Heart right ventricle (tissue), 16 donors: ENCODE results near the gene VDR. TPM values are rescaled to one million over a fixed set of nuclear protein-coding genes. Genes with fewer than 3 reads are reported as not detected.
A peak's percentile ranks its signal among the peaks of the same experiment; 100 is the strongest.

Source experiments
- ATAC-seq, 8 donors: fragments of 200-7000 bp; cut with Tn5 transposase; one replicate each; pipeline ENCODE4 v1.9.1; 2020; ENCODE audit warnings: mild to moderate bottlenecking in 8 of 8, moderate library complexity in 8 of 8, moderate number of reproducible peaks in 1 of 8
- DNase-seq, 2 donors: peaks; one replicate each; pipeline ENCODE4 v3.0.0-alpha.2; 2020
- H3K27ac ChIP-seq, 10 donors: fragments of 200-600 bp; sonication (generic) in 2 of 10; one replicate each; pipeline versions ENCODE4 v1.5.0 to v1.8.0; 2020 to 2022; ENCODE audit warnings: mild to moderate bottlenecking in 3 of 10
- H3K27me3 ChIP-seq, 7 donors: fragments of 200-600 bp; one replicate each; pipeline ENCODE4 v1.8.0; 2021 to 2022; ENCODE audit warnings: mild to moderate bottlenecking in 2 of 7
- H3K36me3 ChIP-seq, 9 donors: fragments of 200-600 bp; sonication (generic) in 1 of 9; one replicate each; pipeline versions ENCODE4 v1.5.0 to v1.8.0; 2020 to 2022; ENCODE audit warnings: mild to moderate bottlenecking in 2 of 9
- H3K4me1 ChIP-seq, 9 donors: fragments of 200-600 bp; sonication (generic) in 1 of 9; one replicate each; pipeline versions ENCODE4 v1.5.0 to v1.8.0; 2020 to 2022; ENCODE audit warnings: mild to moderate bottlenecking in 4 of 9
- H3K4me3 ChIP-seq, 10 donors: fragments of 200-600 bp; sonication (generic) in 2 of 10; one replicate each; pipeline versions ENCODE4 v1.5.0 to v1.8.0; 2020 to 2022; ENCODE audit warnings: mild to moderate bottlenecking in 7 of 10, moderate library complexity in 2 of 10
- H3K9me3 ChIP-seq, 11 donors: fragments of 200-600 bp in 10 of 11; sonication (generic) in 2 of 11; one replicate each; pipeline versions ENCODE4 v1.5.0 to v1.8.0; 2013 to 2022; ENCODE audit warnings: mild to moderate bottlenecking in 2 of 11, control low read depth in 1 of 11, moderate library complexity in 1 of 11
- CTCF ChIP-seq, 9 donors: fragments of 200-600 bp; sonication (generic) in 2 of 9; IDR thresholded peaks; one replicate each; pipeline versions ENCODE4 v1.5.0 to v1.8.0; 2021 to 2022; ENCODE audit warnings: antibody characterized with exemption in 9 of 9, mild to moderate bottlenecking in 5 of 9, moderate library complexity in 1 of 9
- WGBS, 2 donors: extraction: QIAGEN DNeasy Blood & Tissue Kit; methylation state at CpG; one replicate each; pipeline ENCODE4 v1.1.7; 2013; ENCODE audit warnings: inconsistent platforms in 1 of 2; 5-methylcytosine and 5-hydroxymethylcytosine counted together
- intact Hi-C, 10 donors: fragments of 100-400 bp; cut with DNase I; formaldehyde crosslinking; loops; one replicate each; pipeline versions ENCODE4 v1.11.1 to v1.14.2; 2022
- polyA plus RNA-seq, 2 donors: library from polyadenylated mRNA; stranded (reverse); fragments of 200-250 nt; gene quantifications; one replicate each; pipeline ENCODE4 v1.2.3, GENCODE V29; 2013
- total RNA-seq, 10 donors: library from RNA; stranded (reverse); fragmentation: NEBNext Ultra II Directional in 3 of 10; extraction: Animal tissue kit (Norgen Biotek cat#: 25700) in 3 of 10; gene quantifications; one replicate each; pipeline versions ENCODE4 v1.2.1 to v1.2.4, GENCODE V29; 2021 to 2023
- donor health status: Arrhythmogenic right ventricular cardiomyopathy.
- donor health status: ischemic (EF 13 %, LVEDD 7.1; RV severe dilation, severe dysfunction).
- donor health status: healthy with polysubstance abuse.
- donor health status: DM: no; HTN: yes; CAD: no.
- donor health status: DM: no; HTN: no; CAD: no.
- donor health status: ischemic (EF 25% LVEDD 6.9; RV normal size, moderate dysfunction).
- donor health status: ischemic (EF 25% LVEDD 5.7; RV mildly dilated, moderate dysfunction).
- donor health status: healthy.
- donor health status: DM: yes; HTN: yes; CAD: no.
- donor health status: Ischemic cardiomyopathy.
- donor health status: ischemic (EF 35%, LVEDD 5.7; RV mildly dilated, moderate dysfunction).
- donor health status: nonischemic (EF 11% LVEDD 7.7; RV severe dilation, severe dysfunction).
- donor health status: DM: yes; HTN: yes; CAD: no.
- donor health status: PGD.
- donor health status: ischemic (EF 29% LVEDD 5.4; RV normal size, mild dysfunction).
- donor health status: nonischemic (EF 23%, LVEDD 6.1; RV moderate dilation, normal function).

The VDR gene
- total and polyA plus RNA-seq, 12 donors = 0.08 to 3.0 (median 0.31) TPM

- no peak overlapping the region for H3K4me3 ChIP-seq
Measured at GRCh38 chr12:47829584-47829983, 75.2 kb downstream of the VDR start.

GRCh38 chr12:47828976-47829482 lies 75.8 kb downstream of the VDR start:
- intact Hi-C loops = no loop called here
- WGBS, 2 donors = 32 to 57% methylated on average over 4 to 7 of the region's 7 CpGs
- H3K4me1 ChIP-seq = peaks cover 18 to 76% (median 70%) of the 10 kb centered on the region in 9 donors
- no peaks in the 10 kb centered on the region for H3K9me3 ChIP-seq
- no peak for TF ChIP-seq CTCF (IDR thresholded peaks at IDR 0.05)
- peak; percentile 82 to 92 (median 86) for ATAC-seq
- peak overlapping the region; percentile 70 to 99 (median 89) for H3K27ac ChIP-seq
- peak overlapping the region in 2 of 10 donors; percentile 5 to 27 for H3K4me3 ChIP-seq
- peak; percentile 84 to 88 for DNase-seq
- no peaks in the 10 kb centered on the region for H3K27me3 ChIP-seq
- H3K36me3 ChIP-seq = no peaks in the 10 kb centered on the region

More at GRCh38 chr12:47829584-47829983, 75.2 kb downstream of the VDR start:
- no peaks in the 10 kb centered on the region for H3K9me3 ChIP-seq
- no peaks in the 10 kb centered on the region for H3K36me3 ChIP-seq
- H3K4me1 ChIP-seq = peaks cover 18 to 76% (median 64%) of the 10 kb centered on the region in 9 donors
- 51 to 93% methylated on average over 4 of the region's 4 CpGs for WGBS, 2 donors
- intact Hi-C loops = no loop called here
- H3K27me3 ChIP-seq = no peaks in the 10 kb centered on the region
- no peak for TF ChIP-seq CTCF (IDR thresholded peaks at IDR 0.05)
- peak overlapping the region; percentile 70 to 99 (median 89) for H3K27ac ChIP-seq
- DNase-seq = no peak
- no peak for ATAC-seq

- ATAC-seq (peak; percentile 46 to 82 (median 66)), DNase-seq (peak in 1 of 2 donors; percentile 57)
- Histone ChIP-seq H3K4me1 (peaks cover 18 to 83% (median 75%) of the 10 kb centered on the region in 9 donors), H3K4me3 (no peak overlapping the region), H3K27ac (peak overlapping the region; percentile 70 to 99 (median 89)), H3K27me3 (no peaks in the 10 kb centered on the region), H3K9me3 (no peaks in the 10 kb centered on the region), H3K36me3 (no peaks in the 10 kb centered on the region)
- 42 to 46% methylated on average over 14 of the region's 14 CpGs for WGBS, 2 donors
- no peak for TF ChIP-seq CTCF (IDR thresholded peaks at IDR 0.05)
- intact Hi-C loops = no loop called here
Measured at GRCh38 chr12:47828008-47828975, 76.5 kb downstream of the VDR start.

- ATAC-seq (peak in 2 of 8 donors; percentile 2 to 3), DNase-seq (peak in 1 of 2 donors; percentile 53)
- TF ChIP-seq CTCF (IDR thresholded peaks at IDR 0.05) = no peak
- no peak overlapping the region for H3K4me3 ChIP-seq
- 55 to 60% methylated on average over 6 of the region's 6 CpGs for WGBS, 2 donors
- intact Hi-C loops = no loop called here
- H3K4me1 ChIP-seq = peaks cover 34 to 100% (median 92%) of the 10 kb centered on the region in 9 donors
- H3K27ac ChIP-seq = peak overlapping the region in 9 of 10 donors; percentile 49 to 100 (median 98)
- no peaks in the 10 kb centered on the region for H3K36me3 ChIP-seq
- no peaks in the 10 kb centered on the region for H3K9me3 ChIP-seq
- no peaks in the 10 kb centered on the region for H3K27me3 ChIP-seq
Measured at GRCh38 chr12:47825173-47825639, 79.6 kb downstream of the VDR start.
